ENCODE results near the gene ANGEL1.

DNA sequence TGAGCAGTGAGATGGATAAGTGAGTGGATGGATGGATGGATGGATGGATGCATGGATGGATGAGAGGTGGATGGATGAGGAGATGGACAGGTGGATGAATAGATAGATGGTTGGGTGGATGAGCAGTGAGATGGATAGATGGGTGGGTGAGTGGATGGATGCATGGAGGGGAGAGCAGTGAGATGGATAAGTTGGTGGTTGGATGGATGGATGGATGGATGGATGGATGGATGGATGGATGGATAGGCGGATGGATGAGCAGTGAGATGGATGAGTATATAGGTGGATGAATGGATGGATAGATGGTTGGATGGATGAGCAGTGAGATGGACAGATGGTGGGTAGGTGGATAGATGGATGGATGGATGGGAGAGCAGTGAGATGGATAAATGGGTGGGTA, 44.1 kb upstream of the ANGEL1 start:
- TF ChIP-seq ZC3H13 (CRISPR knock-in tag; IDR thresholded peaks at IDR 0.05): no peak
- TF ChIP-seq MXI1 (IDR thresholded peaks at IDR 0.05; ENCODE audit: borderline replicate concordance, low read depth, low read length): no peak
- no peak for TF ChIP-seq RAD21 (CRISPR knock-in tag; IDR thresholded peaks at IDR 0.05)
- TF ChIP-seq, protein P1, sequence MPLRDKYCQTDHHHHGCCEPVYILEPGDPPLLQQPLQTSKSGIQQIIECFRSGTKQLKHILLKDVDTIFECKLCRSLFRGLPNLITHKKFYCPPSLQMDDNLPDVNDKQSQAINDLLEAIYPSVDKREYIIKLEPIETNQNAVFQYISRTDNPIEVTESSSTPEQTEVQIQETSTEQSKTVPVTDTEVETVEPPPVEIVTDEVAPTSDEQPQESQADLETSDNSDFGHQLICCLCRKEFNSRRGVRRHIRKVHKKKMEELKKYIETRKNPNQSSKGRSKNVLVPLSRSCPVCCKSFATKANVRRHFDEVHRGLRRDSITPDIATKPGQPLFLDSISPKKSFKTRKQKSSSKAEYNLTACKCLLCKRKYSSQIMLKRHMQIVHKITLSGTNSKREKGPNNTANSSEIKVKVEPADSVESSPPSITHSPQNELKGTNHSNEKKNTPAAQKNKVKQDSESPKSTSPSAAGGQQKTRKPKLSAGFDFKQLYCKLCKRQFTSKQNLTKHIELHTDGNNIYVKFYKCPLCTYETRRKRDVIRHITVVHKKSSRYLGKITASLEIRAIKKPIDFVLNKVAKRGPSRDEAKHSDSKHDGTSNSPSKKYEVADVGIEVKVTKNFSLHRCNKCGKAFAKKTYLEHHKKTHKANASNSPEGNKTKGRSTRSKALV (CRISPR knock-in tag; IDR thresholded peaks at IDR 0.05): no peak

Data from HepG2 (cell line).